Activated T-cell treated with anti-CD3 and anti-CD28 coated beads, Interleukin-2, amount 50 U/mL, for 4 hours (primary cell): ENCODE results near the gene ITGB1. TPM values are rescaled to one million over a fixed set of nuclear protein-coding genes. Genes with fewer than 3 reads are reported as not detected.
A peak's percentile ranks its signal among the peaks of the same experiment; 100 is the strongest.
"Not testable (repeated sequence)": the region's sequence is repeated elsewhere in the genome, so short reads cannot be mapped to it uniquely, and the experiment has no call there.

Experiments used
- ATAC-seq, 2 donors: fragments of 200-7000 bp; cut with Tn5 transposase; one replicate each; pipeline ENCODE4 v1.10.0; 2021
- DNase-seq: peaks from one replicate; pipeline ENCODE4 v3.0.0-alpha.2; 2020
- H3K27me3 Mint-ChIP-seq: one replicate; pipeline ENCODE4 v1.8.0; 2021; ENCODE audit warnings: low read depth, mixed read lengths
- H3K36me3 Mint-ChIP-seq: one replicate; pipeline ENCODE4 v1.8.0; 2022; ENCODE audit warnings: mixed read lengths; ENCODE audit not compliant: insufficient read depth
- H3K4me1 Mint-ChIP-seq: one replicate; pipeline ENCODE4 v1.8.0; 2021; ENCODE audit warnings: low read depth, mixed read lengths
- H3K4me3 Mint-ChIP-seq: one replicate; pipeline ENCODE4 v1.8.0; 2021; ENCODE audit warnings: mild to moderate bottlenecking, moderate library complexity, mixed read lengths
- H3K9me3 Mint-ChIP-seq: one replicate; pipeline ENCODE4 v1.8.0; 2021; ENCODE audit warnings: mixed read lengths
- total RNA-seq, 3 donors: library from RNA; stranded (reverse); gene quantifications; one replicate each; pipeline ENCODE4 v1.2.1, GENCODE V29; 2021

Gene ITGB1
- 10 to 100 TPM; 53.7 to 90.6 (median 58.6) TPM for total RNA-seq

DNA sequence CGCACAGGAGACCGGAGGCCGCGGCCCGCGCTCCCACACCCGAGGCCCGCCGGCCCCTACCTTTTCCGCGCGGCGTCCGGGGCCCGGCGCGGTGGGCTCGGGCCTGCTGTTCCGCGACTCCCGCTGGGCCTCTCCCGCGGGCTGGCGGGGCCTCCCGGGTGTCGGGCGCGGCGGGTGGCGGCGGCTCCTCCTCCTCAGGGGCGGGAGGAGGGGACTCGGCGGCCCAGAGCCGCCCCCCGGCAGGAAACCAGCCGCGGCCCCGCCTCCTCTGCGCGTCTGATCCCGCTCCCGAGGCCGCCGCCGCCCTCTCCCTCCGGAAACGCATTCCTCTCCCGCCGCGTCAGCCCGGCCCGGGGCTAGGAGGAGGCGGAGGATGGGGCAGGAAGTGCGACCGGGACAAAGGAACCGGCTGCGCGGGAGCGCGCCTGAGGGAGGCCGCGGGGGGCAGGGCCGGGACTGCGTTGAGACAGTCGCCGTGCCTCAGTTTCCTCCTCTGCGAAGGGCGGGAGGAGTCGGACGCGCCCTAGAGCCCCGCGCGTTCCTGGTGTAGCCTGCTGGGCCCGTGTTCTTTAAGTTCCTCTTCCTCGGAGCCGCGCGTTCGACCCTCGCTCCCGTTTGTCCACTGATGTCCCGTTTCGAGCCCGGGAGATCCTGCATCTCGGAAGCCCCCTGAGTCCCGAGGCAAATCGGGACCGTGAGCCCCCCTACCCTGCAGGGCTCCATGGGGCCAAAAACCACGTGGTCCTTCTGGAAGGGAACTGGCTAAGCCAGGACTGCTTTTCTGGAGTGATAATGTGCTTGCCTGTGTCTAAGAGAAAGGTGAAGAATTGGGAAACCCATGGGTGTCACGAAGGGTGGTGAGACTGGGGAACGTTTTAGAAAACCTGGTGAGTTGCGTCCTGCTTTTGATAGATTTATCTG, at the start of gene ITGB1:
Gene ITGB1 (minus strand): TSS at position 146 of the 921 bp plus-strand sequence. CDS start 22,672 bp downstream, outside the sequence.
- Mint-ChIP-seq H3K9me3 (no peaks in the 10 kb centered on the region), H3K4me1 (peaks cover 51% of the 10 kb centered on the region), H3K27me3 (no peaks in the 10 kb centered on the region), H3K36me3 (no peaks in the 10 kb centered on the region), H3K4me3 (peak within 1 kb of the TSS; percentile 86)
- peak; percentile 89 to 91 for ATAC-seq
- DNase-seq, result peak; percentile 77

DNA sequence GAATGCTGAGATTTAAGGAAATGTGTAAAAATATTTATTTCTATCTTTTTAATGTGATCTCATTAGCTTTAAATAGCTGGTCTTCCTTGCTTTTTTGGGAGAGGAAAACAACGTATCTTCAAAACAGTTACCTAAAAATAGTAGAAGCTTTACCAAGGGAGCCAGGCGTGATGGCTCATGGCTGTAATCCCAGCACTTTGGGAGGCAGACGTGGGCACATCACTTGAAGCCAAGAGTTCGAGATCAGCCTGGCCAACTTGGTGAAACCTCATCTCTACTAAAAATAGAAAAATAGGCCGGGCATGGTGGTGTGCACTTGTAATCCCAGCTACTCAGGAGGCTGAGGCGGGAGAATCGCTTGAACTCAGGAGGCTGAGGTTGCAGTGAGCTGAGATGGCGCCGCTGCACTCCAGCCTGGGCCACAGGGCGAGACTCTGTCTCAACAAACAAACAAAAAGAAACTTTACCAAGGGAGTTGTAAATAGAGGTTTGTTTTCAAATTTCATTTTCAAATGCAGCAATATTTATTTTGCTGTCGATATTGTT, 48.4 kb upstream of the ITGB1 start:
- Mint-ChIP-seq H3K4me1 (peaks cover 44% of the 10 kb centered on the region), H3K9me3 (no peaks in the 10 kb centered on the region), H3K27me3 (no peaks in the 10 kb centered on the region), H3K4me3 (peak overlapping the region; percentile 4), H3K36me3 (no peaks in the 10 kb centered on the region)
- DNase-seq (no peak), ATAC-seq (no peak)

DNA sequence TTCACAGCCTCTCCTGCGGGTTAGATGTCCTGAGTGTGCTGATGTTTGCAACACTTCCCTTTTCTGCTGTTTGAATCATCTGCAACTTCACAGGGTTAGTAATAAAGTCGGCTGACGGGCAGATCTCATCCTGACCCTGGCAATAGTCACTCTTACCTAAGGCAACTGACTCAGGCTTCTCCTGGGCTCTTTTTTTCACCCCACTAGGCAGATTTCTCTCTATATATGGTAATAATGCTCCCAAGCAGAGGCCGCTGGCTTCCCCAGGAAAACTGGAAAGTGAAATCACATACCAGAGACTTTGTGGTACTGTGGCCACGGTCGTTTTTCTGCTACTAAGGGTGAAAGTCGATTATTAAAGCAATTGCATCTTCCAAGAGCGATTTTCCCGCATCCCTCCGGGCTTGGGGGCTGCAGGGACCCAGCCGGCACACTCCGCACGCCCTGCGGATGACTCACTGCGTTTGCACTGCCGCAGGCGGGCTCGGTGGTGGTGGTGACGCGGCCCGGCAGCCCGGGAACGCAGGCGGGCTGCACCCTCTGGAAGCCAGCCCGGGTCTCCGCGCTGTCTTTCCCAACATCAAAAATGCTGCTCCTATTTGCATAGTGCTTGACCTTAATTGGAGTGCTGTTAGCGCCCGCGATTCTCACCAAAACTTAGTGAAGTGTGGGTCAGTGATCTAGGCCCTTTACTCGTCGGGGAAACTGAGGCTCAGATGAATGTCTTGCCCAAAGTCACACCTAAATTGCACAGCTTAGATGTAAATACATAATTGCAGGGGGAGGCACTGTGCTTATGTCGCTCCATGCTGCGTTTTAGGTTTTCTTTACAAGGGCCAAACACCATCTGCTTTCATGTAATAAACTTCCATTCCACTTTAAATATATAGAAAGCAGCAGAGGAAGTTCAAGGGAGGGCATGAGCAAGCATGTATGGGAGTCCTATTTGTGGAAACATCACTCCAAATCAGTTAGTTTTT, 47.6 kb upstream of the ITGB1 start:
- ATAC-seq (peak; percentile 65 to 71), DNase-seq (peak; percentile 35)
- no peaks in the 10 kb centered on the region for H3K9me3 Mint-ChIP-seq
- no peaks in the 10 kb centered on the region for H3K27me3 Mint-ChIP-seq
- H3K4me1 Mint-ChIP-seq, result peaks cover 41% of the 10 kb centered on the region
- peak overlapping the region; percentile 68 for H3K4me3 Mint-ChIP-seq
- no peaks in the 10 kb centered on the region for H3K36me3 Mint-ChIP-seq

GRCh38 chr10:33001908-33002492, 44.0 kb upstream of the ITGB1 start:
- peaks cover 12% of the 10 kb centered on the region for H3K9me3 Mint-ChIP-seq
- no peak overlapping the region for H3K4me3 Mint-ChIP-seq
- no peak for DNase-seq
- H3K36me3 Mint-ChIP-seq, result peaks cover 2% of the 10 kb centered on the region
- peaks cover 17% of the 10 kb centered on the region for H3K4me1 Mint-ChIP-seq
- no peaks in the 10 kb centered on the region for H3K27me3 Mint-ChIP-seq
- no peak for ATAC-seq

DNA sequence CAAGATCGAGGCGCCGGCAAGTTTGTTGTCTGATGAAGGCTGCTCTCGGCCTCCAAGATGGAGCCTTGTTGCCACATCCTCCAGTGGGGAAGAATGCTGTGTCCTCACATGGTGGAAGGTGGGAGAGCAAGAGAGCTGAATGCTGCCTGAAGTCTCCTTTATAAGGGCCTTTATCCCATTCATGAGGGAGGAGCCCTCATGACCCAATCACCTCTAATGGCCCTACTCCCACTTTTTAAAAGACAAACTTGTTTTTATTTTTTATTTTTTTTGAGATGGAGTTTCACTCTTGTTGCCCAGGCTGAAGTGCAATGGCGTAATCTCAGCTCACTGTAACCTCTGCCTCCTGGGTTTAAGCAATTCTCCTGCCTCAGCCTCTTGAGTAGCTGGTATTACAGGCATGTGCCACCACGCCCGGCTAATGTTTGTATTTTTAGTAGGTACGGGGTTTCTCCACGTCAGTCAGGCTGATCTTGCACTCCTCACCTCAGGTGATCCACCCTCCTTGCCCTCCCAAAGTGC, 40.1 kb upstream of the ITGB1 start:
- H3K36me3 Mint-ChIP-seq, DNase-seq, H3K4me3 Mint-ChIP-seq, H3K27me3 Mint-ChIP-seq, ATAC-seq: not testable (repeated sequence)
- H3K4me1 Mint-ChIP-seq, result peaks cover 10% of the 10 kb centered on the region
- H3K9me3 Mint-ChIP-seq, result peaks cover 12% of the 10 kb centered on the region

- DNase-seq (no peak), ATAC-seq (no peak)
- H3K36me3 Mint-ChIP-seq, result peaks cover 2% of the 10 kb centered on the region
- peaks cover 12% of the 10 kb centered on the region for H3K9me3 Mint-ChIP-seq
- H3K27me3 Mint-ChIP-seq, result no peaks in the 10 kb centered on the region
- H3K4me3 Mint-ChIP-seq, result no peak overlapping the region
- H3K4me1 Mint-ChIP-seq, result peaks cover 12% of the 10 kb centered on the region
These were observed 37.7 kb upstream of the ITGB1 start for GRCh38 chr10:32995751-32996150.

DNA sequence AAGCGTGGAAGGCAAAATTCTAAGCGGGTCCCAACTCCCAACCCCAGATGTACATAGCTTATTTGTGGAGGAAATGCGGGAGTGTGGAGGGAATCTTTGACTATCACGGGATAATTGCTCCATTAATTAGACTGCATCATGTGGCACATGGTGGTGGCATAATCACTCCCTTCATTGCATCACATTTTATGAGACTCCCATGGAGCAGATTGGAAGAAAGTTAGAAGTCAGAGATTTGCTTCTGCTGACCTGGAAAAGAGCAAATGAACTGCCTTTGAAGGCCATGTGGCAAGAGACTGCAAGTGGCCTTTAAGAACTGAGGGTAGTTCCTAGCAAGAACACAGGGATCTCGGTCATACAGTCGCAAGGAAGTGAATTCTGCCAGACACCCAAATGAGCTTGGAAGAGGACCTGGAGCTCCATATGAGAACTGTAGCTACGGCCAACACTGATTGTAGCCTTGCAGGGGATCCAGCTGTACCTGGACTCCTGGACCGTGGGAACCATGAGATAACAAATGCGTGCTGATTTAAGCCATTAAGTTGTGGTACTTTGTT, 37.1 kb upstream of the ITGB1 start:
- peaks cover 12% of the 10 kb centered on the region for H3K9me3 Mint-ChIP-seq
- H3K36me3 Mint-ChIP-seq, result peaks cover 2% of the 10 kb centered on the region
- no peak for DNase-seq
- H3K4me1 Mint-ChIP-seq, result peaks cover 12% of the 10 kb centered on the region
- H3K4me3 Mint-ChIP-seq, result no peak overlapping the region
- H3K27me3 Mint-ChIP-seq, result no peaks in the 10 kb centered on the region
- no peak for ATAC-seq

- not testable (repeated sequence) for ATAC-seq, H3K4me3 Mint-ChIP-seq, H3K27me3 Mint-ChIP-seq, DNase-seq, H3K36me3 Mint-ChIP-seq, H3K9me3 Mint-ChIP-seq
- peaks cover 12% of the 10 kb centered on the region for H3K4me1 Mint-ChIP-seq
These were observed 36.6 kb upstream of the ITGB1 start for GRCh38 chr10:32994632-32995031.

- DNase-seq, H3K36me3 Mint-ChIP-seq, H3K4me3 Mint-ChIP-seq, H3K9me3 Mint-ChIP-seq, ATAC-seq, H3K27me3 Mint-ChIP-seq: not testable (repeated sequence)
- H3K4me1 Mint-ChIP-seq, result peaks cover 12% of the 10 kb centered on the region
These were observed 34.3 kb upstream of the ITGB1 start for GRCh38 chr10:32992310-32992709.

DNA sequence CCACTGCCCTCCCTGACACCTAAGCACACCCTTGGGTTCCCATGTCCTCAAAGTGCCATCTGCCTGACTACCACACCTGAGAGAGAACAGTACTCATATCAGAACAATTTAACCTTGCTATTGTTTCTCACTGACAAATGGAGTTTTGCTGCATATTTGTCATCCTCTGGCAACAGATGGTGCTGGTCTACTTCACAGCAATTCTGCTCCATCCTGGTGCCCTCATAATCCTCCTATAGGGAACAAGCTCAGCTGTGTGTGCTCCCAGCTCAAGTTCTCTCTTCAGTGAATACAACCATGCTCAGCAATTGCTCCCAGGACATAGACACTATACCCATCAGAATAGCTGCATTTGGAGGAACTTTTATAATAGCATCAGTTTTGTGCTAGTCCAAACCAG, 32.8 kb upstream of the ITGB1 start:
- DNase-seq (no peak), ATAC-seq (no peak)
- Mint-ChIP-seq H3K4me1 (peaks cover 10% of the 10 kb centered on the region), H3K27me3 (no peaks in the 10 kb centered on the region), H3K36me3 (no peaks in the 10 kb centered on the region), H3K4me3 (no peak overlapping the region), H3K9me3 (no peaks in the 10 kb centered on the region)

DNA sequence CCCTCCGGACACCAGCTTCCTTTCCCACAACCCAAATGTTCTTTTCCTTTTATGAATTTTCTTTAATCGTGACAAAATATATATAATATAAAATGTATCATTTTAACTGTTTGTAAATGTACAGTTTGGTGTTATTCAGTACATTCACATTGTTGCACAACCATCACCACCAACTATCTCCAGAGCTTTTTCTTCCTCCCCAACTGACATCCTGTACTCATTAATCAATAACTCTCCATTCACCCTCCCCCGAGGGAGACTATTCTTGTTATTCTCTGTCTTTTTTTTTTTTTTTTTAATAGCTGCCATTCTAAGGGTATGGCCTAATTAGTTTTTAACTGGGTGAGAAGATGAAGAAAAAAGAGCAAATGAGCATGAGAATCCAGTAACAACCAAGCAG, 30.6 kb upstream of the ITGB1 start:
- H3K36me3 Mint-ChIP-seq, result no peaks in the 10 kb centered on the region
- peaks cover 4% of the 10 kb centered on the region for H3K4me1 Mint-ChIP-seq
- H3K4me3 Mint-ChIP-seq, result no peak overlapping the region

DNA sequence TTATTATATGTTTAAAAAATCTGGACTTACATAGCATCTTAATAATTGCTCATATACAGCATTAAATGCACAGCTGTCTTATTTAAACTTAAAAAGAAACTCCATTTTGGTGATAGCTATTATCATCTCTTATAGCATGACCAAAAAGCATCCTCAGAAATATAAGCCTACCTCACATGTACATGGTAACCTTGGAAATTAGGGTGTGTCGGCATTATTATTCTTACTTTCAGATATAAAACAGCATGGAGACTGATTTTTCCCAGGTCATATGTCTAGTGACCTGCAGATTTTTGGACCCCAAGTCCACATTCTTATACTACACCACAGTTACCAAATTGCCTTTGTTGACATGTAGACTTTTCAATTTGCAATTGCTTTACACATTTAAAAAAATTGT, 29.1 kb upstream of the ITGB1 start:
- ATAC-seq, result no peak
- Mint-ChIP-seq H3K4me3 (no peak overlapping the region), H3K36me3 (no peaks in the 10 kb centered on the region)

More for the DNA sequence above, 30.6 kb upstream of the ITGB1 start:
- Mint-ChIP-seq H3K9me3 (no peaks in the 10 kb centered on the region), H3K27me3 (no peaks in the 10 kb centered on the region)
- DNase-seq, result no peak
- no peak for ATAC-seq

GRCh38 chr10:32985775-32986350, 27.8 kb upstream of the ITGB1 start:
- ATAC-seq (no peak), DNase-seq (no peak)
- Mint-ChIP-seq H3K4me1 (peaks cover 27% of the 10 kb centered on the region), H3K36me3 (no peaks in the 10 kb centered on the region), H3K4me3 (no peak overlapping the region), H3K27me3 (no peaks in the 10 kb centered on the region), H3K9me3 (no peaks in the 10 kb centered on the region)

More for the DNA sequence above, 29.1 kb upstream of the ITGB1 start:
- H3K9me3 Mint-ChIP-seq, result no peaks in the 10 kb centered on the region
- H3K4me1 Mint-ChIP-seq, result peaks cover 17% of the 10 kb centered on the region
- no peaks in the 10 kb centered on the region for H3K27me3 Mint-ChIP-seq
- no peak for DNase-seq
